Measurements from ENCODE around the gene AGPAT2.

AGPAT2 gene

DNA sequence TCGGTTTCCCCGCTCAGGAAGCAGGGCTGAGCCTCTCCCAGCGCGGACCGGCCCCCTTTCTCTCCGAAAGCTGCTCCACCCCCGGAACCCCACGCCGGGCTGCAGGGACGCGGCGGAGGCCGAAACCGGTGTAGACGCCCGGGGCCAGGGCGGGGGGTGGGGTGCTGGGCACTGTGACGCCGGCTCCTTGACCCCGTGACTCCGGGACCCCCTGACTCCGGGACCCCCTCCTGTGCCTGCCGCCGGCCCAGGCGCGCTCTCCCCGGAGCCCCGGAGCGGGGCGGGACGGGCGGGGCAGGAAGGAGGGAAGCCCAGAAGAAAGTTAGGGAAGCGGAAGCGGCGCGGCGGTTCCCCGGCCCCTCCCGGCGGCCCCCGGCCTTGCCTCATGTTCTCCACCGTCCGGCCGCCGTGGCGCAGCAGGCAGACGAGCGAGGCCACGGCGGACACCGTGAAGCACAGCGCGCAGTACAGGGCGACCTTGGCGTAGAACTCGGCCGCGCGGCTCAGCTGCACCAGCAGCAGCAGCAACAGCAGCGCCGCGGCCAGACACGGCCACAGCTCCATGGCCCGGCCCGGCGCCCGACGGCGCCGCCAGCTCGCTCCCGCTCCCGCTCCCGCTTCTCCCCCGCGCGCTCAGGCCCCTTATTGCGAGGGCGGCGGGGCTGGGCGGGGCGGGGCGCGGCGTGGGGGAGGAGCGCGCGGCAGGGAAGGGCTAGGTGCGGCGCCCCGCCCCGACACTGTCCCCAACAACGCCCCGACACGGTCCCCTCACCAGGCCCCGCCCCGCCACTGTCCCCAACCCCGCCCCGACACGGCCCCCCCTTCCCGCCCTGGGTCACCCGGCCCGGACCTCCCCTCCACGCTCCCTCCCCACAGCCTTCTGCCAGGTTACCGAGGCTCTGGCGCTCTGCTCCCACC, at the start of gene AGPAT2:
Gene AGPAT2 (minus strand): TSS at position 664 of the 918 bp plus-strand sequence. CDS start 100 bp downstream, at position 564.
- peak; percentile 63 to 67 for DNase-seq

DNA sequence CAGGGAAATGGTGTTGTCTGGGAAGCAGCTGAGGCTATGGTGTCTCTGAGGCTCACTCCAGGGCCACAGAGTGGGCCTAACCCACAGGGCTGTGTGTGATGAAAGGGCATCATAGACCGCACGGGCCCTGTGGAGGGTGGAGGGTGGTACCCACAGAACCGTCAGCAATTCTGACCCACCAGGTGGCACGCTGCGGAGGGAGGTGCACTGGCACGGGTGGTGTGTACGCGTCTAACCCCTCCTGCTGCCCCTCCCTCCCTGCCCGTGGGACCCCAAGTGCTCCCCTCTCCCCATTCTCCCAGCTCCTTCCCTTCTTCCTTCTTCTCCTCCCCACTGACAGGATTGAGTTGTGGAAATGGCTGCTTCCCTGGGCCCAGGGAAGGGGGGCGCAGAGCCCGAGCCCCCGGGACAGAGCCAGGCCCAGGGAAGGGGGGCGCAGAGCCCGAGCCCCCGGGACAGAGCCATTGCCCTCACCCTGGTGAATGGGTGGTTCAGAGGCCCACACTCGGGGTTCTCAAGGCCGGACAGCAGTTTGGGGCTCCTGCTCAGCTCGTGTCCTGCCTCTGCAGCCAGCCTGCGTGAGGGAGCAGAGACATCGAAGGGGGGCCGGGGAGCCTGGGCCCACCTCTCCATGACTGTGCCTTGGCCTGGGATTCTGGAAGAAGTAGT, 48.7 kb upstream of the AGPAT2 start:
- no peak for DNase-seq

DNA sequence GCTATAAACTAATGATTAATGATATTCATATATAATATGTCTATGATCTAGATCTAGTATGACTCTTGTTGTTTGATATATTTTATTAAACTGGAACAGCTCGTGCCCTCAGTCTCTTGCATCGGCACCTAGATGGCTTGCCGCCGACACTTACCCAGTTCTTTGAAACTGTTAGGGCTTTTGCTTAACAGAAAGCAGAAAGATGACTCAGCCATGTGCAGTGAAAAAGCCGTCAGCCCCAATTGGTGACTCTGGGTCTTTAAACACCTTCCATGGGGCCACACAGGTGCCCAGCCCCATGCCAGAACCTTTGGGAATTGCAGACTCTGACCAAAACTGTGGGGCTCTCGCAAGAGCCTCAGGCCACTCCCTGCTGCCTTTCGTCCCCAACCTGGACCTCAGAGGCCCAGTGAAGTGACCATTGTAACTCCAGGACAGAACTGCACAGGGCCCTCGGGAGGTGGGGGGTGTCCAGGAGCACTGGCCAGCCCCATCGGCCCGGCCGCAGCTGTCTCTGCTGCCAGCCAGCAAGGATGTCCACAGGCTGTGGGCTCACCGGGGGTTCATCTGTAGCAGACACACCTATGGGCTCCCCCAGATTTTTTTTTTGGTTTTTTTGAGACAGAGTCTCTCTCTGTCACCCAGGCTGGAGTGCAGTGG, 47.7 kb upstream of the AGPAT2 start:
- DNase-seq = no peak

DNA sequence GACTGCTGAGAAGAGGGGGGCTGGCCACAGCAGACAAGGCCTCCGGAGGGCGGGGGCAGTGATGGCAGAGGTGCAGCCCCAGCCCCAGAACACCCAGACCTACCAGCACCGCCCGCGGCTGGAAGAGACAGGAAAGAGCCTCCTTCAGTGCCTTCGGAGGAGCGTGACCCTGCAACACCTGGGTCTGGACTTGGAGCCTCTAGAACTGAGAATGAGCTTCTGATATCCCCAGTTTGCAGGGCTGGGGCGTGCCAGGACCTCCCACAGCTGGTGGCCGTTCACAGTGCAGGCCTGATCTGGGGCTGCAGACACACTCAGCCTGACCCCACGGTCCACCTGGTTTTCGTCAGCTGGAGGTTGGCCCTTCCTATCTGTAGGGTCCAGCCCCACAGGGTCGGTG, 46.4 kb upstream of the AGPAT2 start:
- DNase-seq = no peak

DNA sequence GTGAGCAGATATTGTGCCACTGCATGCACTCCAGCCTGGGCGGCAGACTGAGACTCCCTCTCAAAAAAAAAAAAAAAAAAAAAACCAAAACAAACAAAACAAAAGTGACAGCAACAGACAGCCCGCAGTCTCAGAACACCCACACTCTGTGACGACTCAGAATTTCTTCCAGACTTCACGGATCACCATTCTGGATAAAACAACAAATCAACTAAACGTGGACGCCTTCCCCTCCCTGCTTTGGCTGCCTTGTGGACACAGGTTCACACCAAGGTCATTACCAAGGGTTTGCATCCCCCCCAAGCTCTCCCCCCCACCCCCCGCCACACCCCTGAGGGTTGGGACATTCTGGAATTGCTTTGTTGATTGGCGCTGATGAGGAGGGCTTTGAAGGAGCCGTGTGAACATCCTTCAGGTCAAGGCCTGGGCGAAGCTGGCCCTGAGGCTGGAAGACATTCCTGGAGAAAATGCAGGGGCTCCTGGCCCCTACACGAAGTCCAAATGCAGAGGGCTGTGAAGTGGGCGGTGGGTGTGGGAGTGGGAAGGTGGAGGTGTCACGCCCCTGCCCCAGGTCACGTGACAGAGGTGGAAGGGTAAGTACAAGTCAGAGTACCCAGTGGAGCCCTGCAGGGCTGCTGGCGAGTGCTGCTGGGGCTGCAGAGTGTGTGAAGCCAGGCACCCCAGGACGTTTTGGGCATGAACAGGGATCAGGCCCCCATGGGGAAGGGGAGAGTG, 45.4 kb upstream of the AGPAT2 start:
- DNase-seq = no peak

DNA sequence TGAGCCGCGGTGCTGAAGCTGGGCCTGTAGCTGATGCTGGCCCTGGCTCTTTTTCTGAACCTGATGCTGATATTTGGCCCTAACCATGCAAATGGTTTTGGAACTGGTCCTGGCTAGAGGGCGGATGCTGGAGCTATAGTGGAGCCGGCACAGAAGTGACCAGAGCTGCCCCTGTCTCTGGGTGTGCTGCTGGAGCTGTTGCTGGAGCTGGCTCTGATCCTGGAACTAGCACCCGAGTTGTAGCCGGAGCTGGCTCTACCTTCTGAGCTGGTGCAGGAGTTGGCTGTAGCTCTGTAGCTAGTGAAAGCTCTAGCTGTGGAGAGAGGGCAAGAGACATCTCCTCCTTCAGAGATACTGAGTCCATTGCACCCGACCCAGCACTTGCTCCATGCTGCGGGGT, 42.7 kb upstream of the AGPAT2 start:
- no peak for DNase-seq

DNA sequence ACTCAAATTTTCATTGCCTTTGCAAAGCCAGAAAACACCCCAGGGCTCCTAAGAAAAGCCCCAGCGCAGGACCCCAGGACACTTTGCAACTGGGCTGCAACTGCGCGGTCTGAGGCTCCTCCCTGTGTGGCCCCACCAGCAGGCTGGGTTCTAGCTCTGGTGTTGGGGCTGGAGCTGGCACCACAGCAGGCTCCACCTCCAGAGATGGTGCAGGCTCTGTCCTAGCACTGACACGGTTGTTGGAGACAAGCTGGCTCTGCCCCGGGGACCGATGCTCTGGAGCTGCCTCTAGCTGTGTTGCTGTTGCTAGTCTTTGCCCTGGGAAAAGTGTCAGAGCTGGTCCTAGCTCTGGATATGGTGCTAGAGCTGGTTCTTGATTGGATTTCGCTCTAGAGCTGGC, 41.9 kb upstream of the AGPAT2 start:
- peak in 1 of 2 experiments; percentile 17 for DNase-seq

DNA sequence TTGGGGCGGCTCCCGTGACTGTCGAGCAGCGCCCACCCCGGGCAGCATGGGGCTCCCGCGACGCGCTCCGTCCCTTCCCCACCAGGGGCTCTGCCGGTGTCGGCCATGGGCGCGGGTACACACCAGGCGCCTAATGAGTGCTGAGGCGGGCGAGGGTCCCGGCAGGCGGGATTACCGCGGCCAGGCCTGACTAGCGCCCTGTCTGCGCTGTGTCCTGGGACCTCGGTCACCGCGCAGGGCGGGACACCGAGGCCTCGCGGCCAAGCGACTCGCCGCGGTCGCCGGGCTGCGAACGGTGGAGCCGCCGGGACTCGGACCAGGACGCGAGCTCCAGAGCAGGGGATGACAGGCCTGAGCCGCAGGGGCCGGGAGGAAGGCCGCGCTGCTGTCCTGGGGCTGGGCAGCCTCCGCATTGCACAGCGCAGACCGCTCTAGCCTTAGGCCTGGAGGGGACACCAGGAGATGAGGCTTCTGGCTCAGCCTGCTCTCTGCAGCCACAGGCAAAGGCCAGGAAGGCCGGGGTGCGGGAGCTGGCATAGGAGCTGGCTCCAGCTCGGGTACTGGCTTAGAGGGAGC, 41.4 kb upstream of the AGPAT2 start:
- peak in 1 of 2 experiments; percentile 6 for DNase-seq

DNA sequence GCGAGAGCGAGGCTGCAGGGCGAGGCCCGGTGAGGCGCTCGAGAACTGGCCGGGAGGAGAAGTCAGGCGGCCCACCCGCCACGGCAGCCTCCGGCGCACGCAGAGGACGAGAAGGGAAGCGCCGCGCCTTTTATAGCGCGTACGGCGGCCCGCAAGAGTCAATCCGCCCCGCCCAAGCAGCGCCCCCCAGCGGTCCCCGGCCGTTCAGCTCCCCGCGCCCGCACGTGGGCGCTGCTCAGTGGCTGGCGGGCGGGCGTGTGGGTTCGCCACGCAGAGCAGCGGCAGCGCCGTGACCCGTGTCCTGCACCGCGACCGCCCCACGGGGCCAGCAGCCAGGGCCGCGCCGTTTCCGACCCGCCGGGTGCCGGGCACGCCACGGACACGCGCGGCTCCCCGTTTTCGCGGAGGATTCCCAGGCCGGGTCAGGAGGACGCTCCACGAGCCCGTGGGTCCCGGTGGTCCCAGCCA, 40.9 kb upstream of the AGPAT2 start:
- peak; percentile 53 to 79 for DNase-seq

DNA sequence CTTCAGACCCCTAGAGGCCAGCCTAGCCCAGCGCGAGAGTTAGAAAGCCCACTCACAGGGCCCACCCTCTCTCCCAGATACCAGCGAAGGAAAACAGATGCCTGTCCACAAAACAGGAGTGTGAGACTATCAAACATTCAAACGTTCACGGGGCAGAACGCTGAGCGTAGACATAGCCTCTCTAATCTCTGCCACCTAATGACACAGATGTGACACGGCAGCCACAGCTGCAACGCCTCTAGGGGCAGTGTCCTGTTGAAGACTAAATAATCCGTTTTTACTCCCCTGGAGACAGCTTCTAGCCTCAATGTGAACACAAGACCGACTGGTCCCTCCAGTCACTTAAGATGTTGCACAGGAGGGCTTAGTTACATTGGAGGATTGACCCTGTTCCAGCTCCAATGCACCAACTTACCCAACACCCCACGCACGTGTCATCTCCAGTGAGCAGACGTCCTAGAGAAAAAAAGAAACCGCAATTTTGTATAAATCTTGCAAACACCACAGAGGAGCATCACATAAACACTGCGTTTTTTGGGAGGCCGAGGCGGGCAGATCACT, 39.5 kb upstream of the AGPAT2 start:
- DNase-seq = peak; percentile 39 to 60

DNA sequence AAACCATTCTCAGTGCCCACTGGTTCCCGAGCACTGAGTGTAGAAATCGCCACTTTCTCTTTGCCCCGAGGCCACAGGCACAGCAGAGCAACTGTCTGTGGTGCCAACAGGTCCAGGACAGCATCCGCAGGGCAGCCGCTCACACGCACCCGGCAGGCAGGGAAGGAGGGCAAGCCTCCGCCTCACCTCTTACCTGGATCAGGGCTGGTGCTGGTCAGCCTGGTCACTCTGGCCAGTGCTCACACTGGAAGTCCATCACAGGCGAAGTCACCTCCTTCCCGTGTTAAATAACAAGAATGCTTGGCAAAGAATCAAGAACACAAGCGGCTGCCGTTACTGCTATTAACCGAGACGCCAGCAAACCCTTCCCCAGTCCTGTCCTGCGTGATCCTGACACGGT, 38.9 kb upstream of the AGPAT2 start:
- no peak for DNase-seq

DNA sequence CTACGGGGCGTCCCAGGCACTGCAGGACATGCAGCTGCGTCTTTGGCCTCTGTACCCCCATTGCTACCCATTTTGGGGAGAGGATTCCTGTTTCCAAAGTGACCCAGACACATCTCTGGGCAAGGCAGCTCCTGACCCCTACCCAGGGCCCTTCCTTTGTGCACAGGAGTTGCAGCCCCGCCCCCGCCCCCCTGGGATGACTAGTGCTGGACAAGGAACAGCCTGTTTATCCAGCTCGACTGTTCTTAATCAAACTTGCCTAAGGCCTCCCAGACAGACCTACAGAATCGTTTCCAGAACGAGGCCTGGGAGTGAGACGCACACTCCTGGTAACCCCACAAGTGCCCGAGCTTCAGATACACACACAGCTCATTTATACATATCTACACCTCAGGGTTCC, 38.4 kb upstream of the AGPAT2 start:
- DNase-seq = no peak

DNA sequence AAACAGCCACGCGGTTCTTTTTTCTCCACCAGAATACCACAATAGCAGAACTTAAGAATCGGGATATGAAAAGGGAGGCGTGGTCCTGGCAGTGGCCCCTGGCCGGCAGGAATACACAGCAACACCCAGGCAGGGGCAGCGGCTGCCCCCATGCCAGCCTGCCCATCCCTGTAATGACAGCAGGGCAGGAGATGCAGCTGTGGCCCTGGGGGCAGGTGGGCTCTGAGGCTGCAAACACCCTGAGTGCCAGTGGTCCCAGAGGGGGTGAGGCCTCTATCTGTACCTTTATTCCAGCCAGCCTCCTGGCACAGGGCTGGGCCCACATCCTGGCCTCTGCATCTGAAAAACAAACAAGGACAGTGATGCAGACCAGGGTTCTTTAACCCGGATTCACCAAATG, 37.5 kb upstream of the AGPAT2 start:
- DNase-seq = no peak

DNA sequence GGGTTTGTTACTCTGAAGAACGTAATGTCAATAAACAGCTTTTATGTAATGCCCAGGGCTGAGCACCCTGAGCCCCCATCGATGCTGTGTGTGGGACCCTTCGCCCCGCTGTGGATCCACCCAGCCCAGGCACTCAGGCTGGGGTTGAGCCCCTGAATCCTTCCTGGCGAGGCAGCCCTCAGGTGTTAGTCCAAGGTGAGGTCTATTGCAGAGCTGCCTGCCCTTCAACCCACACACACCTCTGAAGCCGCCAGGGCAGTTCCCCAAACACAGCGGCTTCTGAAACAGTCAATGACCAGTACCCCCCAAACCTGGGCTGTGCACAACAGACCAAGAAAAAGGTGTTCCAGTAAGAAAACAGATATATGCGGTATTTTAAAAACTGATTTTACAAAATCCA, 36.7 kb upstream of the AGPAT2 start:
- DNase-seq = no peak

DNA sequence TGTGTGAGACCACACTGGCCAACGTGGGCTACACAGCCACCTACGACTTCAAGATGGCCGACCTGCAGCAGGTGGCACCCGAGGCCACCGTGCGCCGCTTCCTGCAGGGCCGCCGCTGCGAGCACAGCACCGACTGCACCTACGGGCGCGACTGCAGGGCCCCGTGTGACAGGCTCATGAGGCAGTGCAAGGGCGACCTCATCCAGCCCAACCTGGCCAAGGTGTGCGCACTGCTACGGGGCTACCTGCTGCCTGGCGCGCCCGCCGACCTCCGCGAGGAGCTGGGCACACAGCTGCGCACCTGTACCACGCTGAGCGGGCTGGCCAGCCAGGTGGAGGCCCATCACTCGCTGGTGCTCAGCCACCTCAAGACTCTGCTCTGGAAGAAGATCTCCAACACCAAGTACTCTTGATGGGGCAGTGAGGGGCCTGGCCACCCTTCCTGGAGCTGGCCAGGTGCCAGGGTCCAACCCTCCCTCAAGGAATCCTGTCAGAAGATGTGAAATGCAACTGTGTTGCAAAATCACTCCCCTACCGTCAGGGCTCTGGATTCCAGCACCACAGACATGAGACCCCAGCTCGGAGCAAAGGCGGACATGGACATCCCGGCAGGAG, 36.2 kb upstream of the AGPAT2 start:
- no peak for DNase-seq

DNA sequence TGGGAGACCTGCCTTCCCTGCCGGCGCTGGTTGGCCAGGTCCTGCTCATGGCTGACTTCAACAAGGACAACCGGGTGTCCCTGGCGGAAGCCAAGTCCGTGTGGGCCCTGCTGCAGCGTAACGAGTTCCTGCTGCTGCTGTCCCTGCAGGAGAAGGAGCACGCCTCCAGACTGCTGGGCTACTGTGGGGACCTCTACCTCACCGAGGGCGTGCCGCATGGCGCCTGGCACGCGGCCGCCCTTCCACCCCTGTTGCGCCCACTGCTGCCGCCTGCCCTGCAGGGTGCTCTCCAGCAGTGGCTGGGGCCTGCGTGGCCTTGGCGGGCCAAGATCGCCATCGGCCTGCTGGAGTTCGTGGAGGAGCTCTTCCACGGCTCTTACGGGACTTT, 35.7 kb upstream of the AGPAT2 start:
- DNase-seq = no peak

DNA sequence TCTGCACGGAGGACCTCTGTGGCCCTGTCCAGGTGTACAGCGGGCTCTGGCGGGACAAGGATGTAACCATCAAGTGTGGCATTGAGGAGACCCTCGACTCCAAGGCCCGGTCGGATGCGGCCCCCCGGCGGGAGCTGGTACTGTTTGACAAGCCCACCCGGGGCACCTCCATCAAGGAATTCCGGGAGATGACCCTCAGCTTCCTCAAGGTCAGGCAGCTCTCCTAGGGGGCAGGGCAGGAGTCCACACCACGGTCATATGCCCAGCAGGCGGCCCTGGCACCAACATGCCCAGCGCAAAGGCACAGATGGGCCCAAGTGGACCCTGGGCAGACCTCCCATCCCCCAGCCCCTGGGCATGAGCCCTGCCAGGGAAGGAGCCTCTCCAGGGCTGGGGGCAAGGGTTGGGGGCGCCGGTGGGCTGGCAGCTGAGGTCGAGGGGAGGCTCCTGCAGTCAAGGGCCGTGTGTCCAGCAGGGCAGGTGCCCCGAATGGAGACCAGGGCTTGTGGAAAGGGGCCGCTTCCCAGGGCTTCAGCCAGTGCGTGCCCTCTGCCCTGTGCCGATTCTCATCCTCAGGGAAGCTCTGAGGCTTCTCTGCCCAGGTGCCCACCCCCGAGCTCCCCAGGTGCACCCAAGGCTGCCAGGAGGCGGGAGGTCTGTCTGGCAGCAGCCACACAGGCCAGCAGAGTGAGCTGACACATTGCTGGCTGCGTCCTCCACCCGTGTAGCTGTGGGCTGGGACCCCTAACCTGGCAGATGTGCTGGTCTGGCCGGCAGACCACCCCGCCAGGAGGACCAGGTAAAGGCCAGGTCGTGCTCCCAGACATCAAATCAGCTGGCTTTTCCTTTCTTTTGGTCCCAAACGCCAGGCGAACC, 35.1 kb upstream of the AGPAT2 start:
- DNase-seq = no peak

DNA sequence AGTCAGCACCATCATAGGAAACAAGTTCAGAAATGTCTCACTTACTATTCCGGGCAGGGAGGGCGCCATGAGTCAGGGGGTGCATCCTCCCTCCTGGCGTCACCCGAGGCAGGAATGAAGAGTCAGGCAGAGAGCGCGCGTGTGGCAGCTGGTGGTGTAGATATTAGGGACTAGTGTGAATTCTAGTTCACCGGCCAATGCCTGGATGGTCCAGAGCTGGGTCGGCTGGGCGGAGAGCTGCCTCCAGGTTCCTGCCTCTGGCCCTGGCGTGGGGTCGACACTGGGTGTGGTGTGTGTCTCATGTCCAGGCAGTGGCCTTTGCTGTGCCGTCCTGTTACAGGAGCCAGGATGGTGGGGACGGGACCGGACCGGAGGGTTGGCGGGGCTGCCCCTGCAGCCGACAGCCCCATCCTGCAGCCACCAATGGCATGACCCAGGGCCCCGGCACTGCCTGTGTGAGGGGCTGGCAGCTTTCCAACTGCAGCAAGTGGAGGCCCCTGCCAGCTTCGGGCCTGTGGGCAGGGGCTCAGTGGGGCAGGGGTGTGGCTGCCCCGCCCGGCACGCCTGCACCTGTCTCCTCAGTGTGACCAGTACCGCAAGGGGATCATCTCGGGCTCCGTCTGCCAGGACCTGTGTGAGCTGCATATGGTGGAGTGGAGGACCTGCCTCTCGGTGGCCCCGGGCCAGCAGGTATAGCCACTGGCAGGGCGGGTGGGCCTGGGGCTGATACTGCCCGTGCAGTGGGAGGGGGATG, 34.3 kb upstream of the AGPAT2 start:
- no peak for DNase-seq

DNA sequence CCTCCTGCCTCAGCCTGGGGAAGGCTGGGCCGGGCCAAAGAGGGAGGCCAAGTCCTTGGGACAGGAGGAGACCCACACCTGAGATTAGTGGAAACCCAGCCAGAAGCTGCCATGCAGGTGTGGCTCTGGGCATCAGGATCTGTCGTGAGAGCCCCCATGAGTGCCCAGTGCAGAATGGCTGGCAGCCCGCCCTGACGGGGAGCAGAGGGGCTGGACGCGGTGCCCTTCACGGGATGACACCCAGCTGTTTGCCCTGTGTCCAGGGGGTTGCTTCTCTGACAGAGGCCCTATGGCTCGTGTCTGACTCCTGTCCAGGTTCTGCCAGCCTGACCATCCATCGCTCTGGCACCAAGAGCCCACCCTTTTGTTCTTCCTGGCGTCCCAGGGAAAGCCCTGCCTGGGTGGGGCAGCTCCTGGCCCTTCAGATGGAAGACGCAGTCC, 33.7 kb upstream of the AGPAT2 start:
- DNase-seq = no peak
